A549 (cell line): Measurements from ENCODE around the gene AMDHD2. TPM values are rescaled to one million over a fixed set of nuclear protein-coding genes. Genes with fewer than 3 reads are reported as not detected.

Source experiments
- ATAC-seq, 2 experiments: fragments of 200-7000 bp in 1 of 2; fragments of >200 bp in 1 of 2; cut with Nextera tagmentation in 1 of 2; cut with Tn5 transposase in 1 of 2; 3 replicates each; pipeline versions ENCODE4 v1.8.0 to v1.9.1; 2018 to 2020; ENCODE audit warnings: mild to moderate bottlenecking in 1 of 2, moderate library complexity in 1 of 2
- CTCF ChIA-PET: fragments of 300-600 bp; sonication (Branson Sonifier 250); formaldehyde crosslinking; extraction: SDS; loops from one replicate; lab custom pipeline; 2021; ENCODE audit warnings: antibody characterized with exemption, inconsistent platforms; lab: Yijun Ruan, JAX
- POLR2A ChIA-PET: fragments of 350-600 bp; formaldehyde crosslinking; extraction: SDS; loops from one replicate; lab custom pipeline; 2021; ENCODE audit warnings: antibody characterized with exemption, inconsistent platforms; lab: Yijun Ruan, JAX
- DNase-seq, 2 experiments: peaks; one replicate each; pipeline versions ENCODE4 v3.0.0 to v3.0.0-alpha.2; 2011 to 2016; ENCODE audit warnings: low read depth in 1 of 2, low spot score in 1 of 2
- FAIRE-seq: peaks from 2 replicates; lab custom pipeline; 2011; peaks lifted over from hg19 to GRCh38; lab: Jason Lieb, UNC
- H3K27ac ChIP-seq, 2 experiments: fragments of >200 bp; sonication (Bioruptor Twin); formaldehyde crosslinking; 3 replicates each; pipeline ENCODE4 v1.5.1; 2016 to 2017
- H3K4me1 ChIP-seq: fragments of >200 bp; sonication (Bioruptor Twin); formaldehyde crosslinking; 3 replicates; pipeline ENCODE4 v1.6.1; 2016
- H3K4me2 ChIP-seq: fragments of >200 bp; sonication (Bioruptor Twin); formaldehyde crosslinking; 3 replicates; pipeline ENCODE4 v1.6.1; 2016
- H3K4me3 ChIP-seq: fragments of >200 bp; sonication (Bioruptor Twin); formaldehyde crosslinking; 3 replicates; pipeline ENCODE4 v1.5.1; 2016
- H3K9me3 ChIP-seq: fragments of >200 bp; sonication (Bioruptor Twin); formaldehyde crosslinking; 3 replicates; pipeline ENCODE4 v1.6.1; 2016
- ATOH8 ChIP-seq: fragments of 250-450 bp; sonication (Bioruptor Pico); IDR thresholded peaks from 2 replicates; pipeline ENCODE4 v1.5.0; 2020; ENCODE audit warnings: low read depth, mild to moderate bottlenecking, moderate library complexity
- BHLHE40 ChIP-seq: IDR thresholded peaks from 2 replicates; pipeline ENCODE4 v1.6.1; 2012; ENCODE audit warnings: low read depth, low read length, inconsistent platforms
- CBX2 ChIP-seq: fragments of 200-600 bp; sonication (generic); IDR thresholded peaks from 2 replicates; pipeline ENCODE4 v1.6.1; 2016; ENCODE audit warnings: low read depth, mild to moderate bottlenecking, borderline replicate concordance
- CEBPB ChIP-seq, 2 experiments: fragments of >200 bp in 1 of 2; sonication (Bioruptor Twin) in 1 of 2; formaldehyde crosslinking in 1 of 2; IDR thresholded peaks; 2 replicates each; pipeline ENCODE4 v1.6.1; 2012 to 2016
- CTCF ChIP-seq: fragments of >200 bp; sonication (Bioruptor Twin); formaldehyde crosslinking; IDR thresholded peaks from 3 replicates; pipeline ENCODE4 v1.5.1; 2016
- E2F6 ChIP-seq: IDR thresholded peaks from 2 replicates; pipeline ENCODE4 v1.6.1; 2012; ENCODE audit warnings: low read depth, borderline replicate concordance
- EHMT2 ChIP-seq: fragments of 200-600 bp; sonication (generic); IDR thresholded peaks from 2 replicates; pipeline ENCODE4 v1.6.1; 2016; ENCODE audit warnings: antibody characterized with exemption, low read depth, mild to moderate bottlenecking, moderate library complexity
- FOSB ChIP-seq: fragments of 250-450 bp; sonication (Bioruptor Pico); IDR thresholded peaks from 2 replicates; pipeline ENCODE4 v1.5.0; 2020; ENCODE audit warnings: mild to moderate bottlenecking, moderate library complexity
- GATA3 ChIP-seq: IDR thresholded peaks from 2 replicates; pipeline ENCODE4 v1.6.1; 2012; ENCODE audit warnings: borderline replicate concordance
- HDAC2 ChIP-seq: fragments of 200-600 bp; sonication (generic); IDR thresholded peaks from 2 replicates; pipeline ENCODE4 v1.6.1; 2016
- HES2 ChIP-seq: fragments of >200 bp; sonication (Bioruptor Twin); formaldehyde crosslinking; IDR thresholded peaks from 2 replicates; pipeline ENCODE4 v1.6.1; 2016
- HMGXB4 ChIP-seq: fragments of 250-450 bp; sonication (Bioruptor Pico); IDR thresholded peaks from 2 replicates; pipeline ENCODE4 v1.5.0; 2021; ENCODE audit warnings: mild to moderate bottlenecking, moderate library complexity, borderline replicate concordance
- HOXA7 ChIP-seq: fragments of 250-450 bp; sonication (Bioruptor Pico); IDR thresholded peaks from 2 replicates; pipeline ENCODE4 v1.5.0; 2020; ENCODE audit warnings: mild to moderate bottlenecking, moderate library complexity
- HOXB5 ChIP-seq: fragments of 250-450 bp; sonication (Bioruptor Pico); IDR thresholded peaks from 2 replicates; pipeline ENCODE4 v1.5.0; 2020; ENCODE audit warnings: mild to moderate bottlenecking, moderate library complexity
- JUN ChIP-seq, 2 experiments: fragments of >200 bp; sonication (Bioruptor Twin); formaldehyde crosslinking; IDR thresholded peaks; 2 replicates in 1 of 2; 3 replicates in 1 of 2; pipeline ENCODE4 v1.6.1; 2016 to 2017
- JUNB ChIP-seq: fragments of >200 bp; sonication (Bioruptor Twin); formaldehyde crosslinking; IDR thresholded peaks from 2 replicates; pipeline ENCODE4 v1.6.1; 2016
- MAX ChIP-seq: IDR thresholded peaks from 2 replicates; pipeline ENCODE4 v1.6.1; 2012
- MAZ ChIP-seq: fragments of 150-350 bp; IDR thresholded peaks from 2 replicates; pipeline ENCODE4 v1.6.1; 2014; ENCODE audit warnings: antibody characterized with exemption, low read depth, low read length, borderline replicate concordance
- NFE2L2 ChIP-seq: fragments of 150-350 bp; conservative IDR thresholded peaks from 2 replicates; pipeline ENCODE4 v1.6.1; 2014; ENCODE audit warnings: low read length
- NR3C1 ChIP-seq: fragments of >200 bp; sonication (Bioruptor Twin); formaldehyde crosslinking; IDR thresholded peaks from 3 replicates; pipeline ENCODE4 v1.6.1; 2017
- PBX3 ChIP-seq: IDR thresholded peaks from 2 replicates; pipeline ENCODE4 v1.6.1; 2012
- PHF8 ChIP-seq: fragments of 200-600 bp; sonication (generic); IDR thresholded peaks from 2 replicates; pipeline ENCODE4 v1.6.1; 2016; ENCODE audit warnings: low read depth, mild to moderate bottlenecking, antibody characterized with exemption, moderate library complexity, borderline replicate concordance
- RNF2 ChIP-seq: fragments of 200-600 bp; sonication (generic); IDR thresholded peaks from 2 replicates; pipeline ENCODE4 v1.6.1; 2016; ENCODE audit warnings: low read depth, mild to moderate bottlenecking, antibody characterized with exemption, moderate library complexity, borderline replicate concordance
- SMC3 ChIP-seq: fragments of >200 bp; sonication (Bioruptor Twin); formaldehyde crosslinking; IDR thresholded peaks from 3 replicates; pipeline ENCODE4 v1.6.1; 2018; ENCODE audit warnings: inconsistent platforms
- SREBF2 ChIP-seq: fragments of 450-650 bp; IDR thresholded peaks from 2 replicates; pipeline ENCODE4 v1.6.1; 2014; ENCODE audit warnings: mild to moderate bottlenecking, moderate library complexity
- TFCP2L1 ChIP-seq: fragments of 250-450 bp; sonication (Bioruptor Pico); IDR thresholded peaks from 2 replicates; pipeline ENCODE4 v1.5.0; 2021; ENCODE audit warnings: mild to moderate bottlenecking
- ZNF302 ChIP-seq: fragments of 250-450 bp; sonication (Bioruptor Pico); IDR thresholded peaks from 2 replicates; pipeline ENCODE4 v1.9.0; 2021; ENCODE audit warnings: inconsistent platforms, mild to moderate bottlenecking, moderate library complexity
- ZSCAN20 ChIP-seq: fragments of 250-450 bp; sonication (Bioruptor Pico); IDR thresholded peaks from 2 replicates; pipeline ENCODE4 v1.8.0; 2022; ENCODE audit warnings: mild to moderate bottlenecking, moderate library complexity
- WGBS: methylation state at CpG from one replicate; pipeline ENCODE4 v1.1.6; 2017; ENCODE audit errors: missing lambda C conversion rate; 5-methylcytosine and 5-hydroxymethylcytosine counted together
- polyA plus RNA-seq, 4 experiments: library from polyadenylated mRNA; depleted of rRNA in 3 of 4; stranded (reverse); fragments of >200 nt; fragmentation: RNase III in 1 of 4; extraction: RNeasy Plus Mini Kit Qiagen cat#74134 plus additional on column Dnase treatment in 1 of 4; gene quantifications; 2 replicates in 3 of 4; 3 replicates in 1 of 4; pipeline ENCODE4 v1.2.3, GENCODE V29; 2011 to 2017

AMDHD2 gene
- polyA plus RNA-seq, 2 of the 4 experiments (the other 2 are of a cell fraction): 6.6 to 28.8 TPM

GRCh38 chr16:2480948-2481347, 39.2 kb upstream of the AMDHD2 start (continued):
- no peak for TF ChIP-seq PBX3
- TF ChIP-seq MAZ: no peak
- no peak for TF ChIP-seq SMC3
- no peak for TF ChIP-seq HOXA7 (CRISPR knock-in tag)

GRCh38 chr16:2481676-2482075, 38.5 kb upstream of the AMDHD2 start:
- no peak for DNase-seq
- H3K4me3 ChIP-seq: no peak overlapping the region
- no peak overlapping the region for H3K27ac ChIP-seq
- no peak for ATAC-seq
- CTCF ChIA-PET: interaction anchor here (0.5 to 13.5 kb wide), 4 partner anchors 14 to 97 kb away, joined by 3 to 98 read pairs (median 4); no protein-coding TSS in a partner anchor
- TF ChIP-seq PHF8: no peak
- no peak for TF ChIP-seq HOXB5 (CRISPR knock-in tag)
- TF ChIP-seq MAX: no peak
- no peak for TF ChIP-seq TFCP2L1 (CRISPR knock-in tag)
- TF ChIP-seq ZSCAN20 (CRISPR knock-in tag): no peak
- no peak for TF ChIP-seq ATOH8 (CRISPR knock-in tag)
- TF ChIP-seq FOSB (CRISPR knock-in tag): no peak
- TF ChIP-seq SREBF2: no peak
- TF ChIP-seq NR3C1: no peak
- no peak for TF ChIP-seq PBX3
- TF ChIP-seq JUN (IDR thresholded peaks at IDR 0.05): no peak
- TF ChIP-seq HDAC2: no peak
- no peak for TF ChIP-seq MAZ
- no peak for TF ChIP-seq JUNB
- TF ChIP-seq EHMT2: no peak
- TF ChIP-seq CBX2: no peak
- TF ChIP-seq HMGXB4: no peak
- 82% methylated on average over 7 of the region's 7 CpGs for WGBS
- no peaks in the 10 kb centered on the region for H3K9me3 ChIP-seq
- POLR2A ChIA-PET: no interaction called here
- H3K4me1 ChIP-seq: no peaks in the 10 kb centered on the region
- FAIRE-seq: no peak
- H3K4me2 ChIP-seq: no peak overlapping the region

- no peak overlapping the region for H3K27ac ChIP-seq
- no peak for FAIRE-seq
- no peaks in the 10 kb centered on the region for H3K4me1 ChIP-seq
- ChIA-PET CTCF (interaction anchor here (0.5 to 13.5 kb wide), 8 partner anchors 9 to 1733 kb away, joined by 3 to 98 read pairs (median 4); no protein-coding TSS in a partner anchor), POLR2A (no interaction called here)
- DNase-seq: no peak
- H3K9me3 ChIP-seq: no peaks in the 10 kb centered on the region
- no peak overlapping the region for H3K4me2 ChIP-seq
- no peak for ATAC-seq
- H3K4me3 ChIP-seq: no peak overlapping the region
- 88% methylated on average over 13 of the region's 13 CpGs for WGBS
- TF ChIP-seq E2F6 (no peak), ATOH8 (CRISPR knock-in tag) (no peak), GATA3 (no peak), CEBPB (IDR thresholded peaks at IDR 0.05) (no peak), EHMT2 (no peak), ZNF302 (CRISPR knock-in tag) (no peak), HOXB5 (CRISPR knock-in tag) (no peak), HES2 (no peak), BHLHE40 (no peak), RNF2 (no peak), NFE2L2 (no peak), CTCF (no peak)
These were observed 37.9 kb upstream of the AMDHD2 start for GRCh38 chr16:2482249-2482648.
